Upper lobe of left lung (tissue), 6 donors: Measurements from ENCODE around the gene DOCK4. TPM values are rescaled to one million over a fixed set of nuclear protein-coding genes. Genes with fewer than 3 reads are reported as not detected.

Experiments used
- ATAC-seq, 2 donors: fragments of 200-7000 bp; cut with Tn5 transposase; one replicate each; pipeline ENCODE4 v1.9.1; 2022; ENCODE audit warnings: mild to moderate bottlenecking in 2 of 2, moderate library complexity in 2 of 2; ENCODE audit not compliant: low FRiP score in 2 of 2
- DNase-seq, 2 donors: peaks; one replicate each; pipeline ENCODE4 v3.0.0-alpha.2; 2019 to 2020
- H3K27ac ChIP-seq, 4 donors: fragments of 200-600 bp; sonication (generic); one replicate each; pipeline ENCODE4 v1.5.1; 2016 to 2019
- H3K27me3 ChIP-seq, 4 donors: fragments of 200-600 bp; sonication (generic); one replicate each; pipeline ENCODE4 v1.5.1; 2017 to 2019
- H3K36me3 ChIP-seq, 4 donors: fragments of 200-600 bp; sonication (generic); one replicate each; pipeline ENCODE4 v1.5.1; 2016 to 2019
- H3K4me1 ChIP-seq, 4 donors: fragments of 200-600 bp; sonication (generic); one replicate each; pipeline ENCODE4 v1.5.1; 2018 to 2019
- H3K4me3 ChIP-seq, 4 donors: fragments of 200-600 bp; sonication (generic); one replicate each; pipeline ENCODE4 v1.5.1; 2017 to 2019; ENCODE audit warnings: mild to moderate bottlenecking in 2 of 4, moderate library complexity in 1 of 4
- H3K9me3 ChIP-seq, 4 donors: fragments of 200-600 bp; sonication (generic); one replicate each; pipeline ENCODE4 v1.5.1; 2018 to 2019
- EP300 ChIP-seq, 4 donors: sonication (generic); formaldehyde crosslinking; IDR thresholded peaks; one replicate each; pipeline ENCODE4 v1.5.1; 2017; ENCODE audit warnings: antibody characterized with exemption in 4 of 4, control low read depth in 2 of 4
- POLR2A ChIP-seq, 4 donors: fragments of 450-650 bp; IDR thresholded peaks; one replicate each; pipeline ENCODE4 v1.5.1; 2016 to 2017; ENCODE audit warnings: antibody characterized with exemption in 4 of 4, mild to moderate bottlenecking in 2 of 4
- POLR2AphosphoS5 ChIP-seq, 2 donors: sonication (generic); formaldehyde crosslinking; IDR thresholded peaks; one replicate each; pipeline ENCODE4 v1.5.1; 2017; ENCODE audit warnings: antibody characterized with exemption in 2 of 2
- WGBS, 2 donors: methylation state at CpG; one replicate each; pipeline ENCODE4 v1.1.5; 2017 to 2018; 5-methylcytosine and 5-hydroxymethylcytosine counted together
- total RNA-seq, 6 donors: library from RNA; depleted of rRNA in 4 of 6; stranded (reverse); fragments of >200 nt in 4 of 6; gene quantifications; one replicate each; pipeline versions ENCODE4 v1.1.0 to v1.2.1, GENCODE V29; 2016 to 2021
- TF ChIP-seq, protein P1 (sequence below), 6 experiments: fragments of 450-650 bp in 4 of 6; fragments of 200-600 bp in 2 of 6; sonication (generic) in 2 of 6; IDR thresholded peaks; one replicate each; pipeline ENCODE4 v1.5.1; 2016 to 2019; ENCODE audit warnings: antibody characterized with exemption in 6 of 6
- donor health status: DM: no; HTN: no; CAD: no; lungs with moderate emphysema.
- donor health status: DM: no; HTN: yes; CAD: no; lungs with severe emphysema.

Gene DOCK4
- total RNA-seq, 6 donors from 2014 or later = 53.6 to 166 (median 100) TPM

- Histone ChIP-seq H3K9me3 (no peaks in the 10 kb centered on the region), H3K4me3 (no peak overlapping the region), H3K4me1 (peaks cover 0 to 5% (median 0%) of the 10 kb centered on the region in 4 donors), H3K36me3 (peaks cover 0 to 79% (median 16%) of the 10 kb centered on the region in 4 donors), H3K27ac (peak overlapping the region in 2 of 4 donors; percentile 24 to 53), H3K27me3 (no peaks in the 10 kb centered on the region)
- ATAC-seq (no peak), DNase-seq (no peak)
- TF ChIP-seq POLR2A (IDR thresholded peaks at IDR 0.05) (no peak), POLR2AphosphoS5 (IDR thresholded peaks at IDR 0.05) (no peak), EP300 (IDR thresholded peaks at IDR 0.05) (no peak)
- TF ChIP-seq, protein P1, sequence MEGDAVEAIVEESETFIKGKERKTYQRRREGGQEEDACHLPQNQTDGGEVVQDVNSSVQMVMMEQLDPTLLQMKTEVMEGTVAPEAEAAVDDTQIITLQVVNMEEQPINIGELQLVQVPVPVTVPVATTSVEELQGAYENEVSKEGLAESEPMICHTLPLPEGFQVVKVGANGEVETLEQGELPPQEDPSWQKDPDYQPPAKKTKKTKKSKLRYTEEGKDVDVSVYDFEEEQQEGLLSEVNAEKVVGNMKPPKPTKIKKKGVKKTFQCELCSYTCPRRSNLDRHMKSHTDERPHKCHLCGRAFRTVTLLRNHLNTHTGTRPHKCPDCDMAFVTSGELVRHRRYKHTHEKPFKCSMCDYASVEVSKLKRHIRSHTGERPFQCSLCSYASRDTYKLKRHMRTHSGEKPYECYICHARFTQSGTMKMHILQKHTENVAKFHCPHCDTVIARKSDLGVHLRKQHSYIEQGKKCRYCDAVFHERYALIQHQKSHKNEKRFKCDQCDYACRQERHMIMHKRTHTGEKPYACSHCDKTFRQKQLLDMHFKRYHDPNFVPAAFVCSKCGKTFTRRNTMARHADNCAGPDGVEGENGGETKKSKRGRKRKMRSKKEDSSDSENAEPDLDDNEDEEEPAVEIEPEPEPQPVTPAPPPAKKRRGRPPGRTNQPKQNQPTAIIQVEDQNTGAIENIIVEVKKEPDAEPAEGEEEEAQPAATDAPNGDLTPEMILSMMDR (IDR thresholded peaks at IDR 0.05) = no peak
- 77 to 86% methylated on average over 8 of the region's 8 CpGs for WGBS, 2 donors
Measured at GRCh38 chr7:111864291-111864976, 341.8 kb downstream of the DOCK4 start.

GRCh38 chr7:111863269-111863668 is 342.9 kb downstream of the DOCK4 start:
- H3K9me3 ChIP-seq = no peaks in the 10 kb centered on the region
- peaks cover 0 to 74% (median 16%) of the 10 kb centered on the region in 4 donors for H3K36me3 ChIP-seq
- no peak overlapping the region for H3K4me3 ChIP-seq
- DNase-seq (no peak), ATAC-seq (no peak)
- TF ChIP-seq POLR2A (IDR thresholded peaks at IDR 0.05) = no peak
- H3K4me1 ChIP-seq = peaks cover 0 to 5% (median 0%) of the 10 kb centered on the region in 4 donors
- no peaks in the 10 kb centered on the region for H3K27me3 ChIP-seq
- H3K27ac ChIP-seq = no peak overlapping the region
- 87 to 89% methylated on average over 7 of the region's 7 CpGs for WGBS, 2 donors

GRCh38 chr7:111860248-111860647 is 346.0 kb downstream of the DOCK4 start:
- Histone ChIP-seq H3K36me3 (peaks cover 0 to 61% (median 9%) of the 10 kb centered on the region in 4 donors), H3K9me3 (no peaks in the 10 kb centered on the region), H3K4me1 (no peaks in the 10 kb centered on the region), H3K4me3 (no peak overlapping the region), H3K27me3 (no peaks in the 10 kb centered on the region), H3K27ac (no peak overlapping the region)
- no peak for ATAC-seq
- WGBS, 2 donors = 77 to 84% methylated on average over 6 of the region's 6 CpGs
- no peak for DNase-seq
- TF ChIP-seq, protein P1 (IDR thresholded peaks at IDR 0.05) = no peak
- TF ChIP-seq EP300 (IDR thresholded peaks at IDR 0.05) = no peak
- TF ChIP-seq POLR2A (IDR thresholded peaks at IDR 0.05) = no peak
- TF ChIP-seq POLR2AphosphoS5 (IDR thresholded peaks at IDR 0.05) = no peak

DNA sequence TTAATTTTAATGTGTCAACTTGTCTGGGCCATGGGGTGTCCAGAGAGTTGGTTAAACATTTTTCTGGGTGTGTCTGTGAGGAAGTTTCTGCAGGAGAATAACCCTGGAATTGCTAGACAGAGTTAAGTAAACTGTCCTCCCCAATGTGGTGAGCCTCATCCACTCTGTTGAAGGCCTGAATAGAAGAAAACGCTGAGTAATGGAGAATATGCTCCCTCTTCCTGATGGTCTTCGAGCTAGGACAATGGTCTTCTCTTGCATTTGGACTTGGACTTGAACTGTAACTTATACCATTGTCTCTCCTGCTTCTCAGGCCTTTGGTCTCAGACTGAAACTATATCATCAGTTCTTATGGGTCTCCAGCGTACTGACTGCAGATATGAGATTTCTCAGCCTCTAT is 347.9 kb downstream of the DOCK4 start:
- Histone ChIP-seq H3K4me3 (no peak overlapping the region), H3K27ac (no peak overlapping the region), H3K27me3 (no peaks in the 10 kb centered on the region), H3K4me1 (no peaks in the 10 kb centered on the region), H3K9me3 (no peaks in the 10 kb centered on the region), H3K36me3 (peaks cover 0 to 61% (median 9%) of the 10 kb centered on the region in 4 donors)
- TF ChIP-seq, protein P1 (IDR thresholded peaks at IDR 0.05) = no peak
- TF ChIP-seq POLR2A (IDR thresholded peaks at IDR 0.05) = no peak
- no peak for TF ChIP-seq EP300 (IDR thresholded peaks at IDR 0.05)
- no peak for TF ChIP-seq POLR2AphosphoS5 (IDR thresholded peaks at IDR 0.05)
- no peak for ATAC-seq
- no peak for DNase-seq
- WGBS, 2 donors = 86 to 96% methylated on average over 3 of the region's 3 CpGs

DNA sequence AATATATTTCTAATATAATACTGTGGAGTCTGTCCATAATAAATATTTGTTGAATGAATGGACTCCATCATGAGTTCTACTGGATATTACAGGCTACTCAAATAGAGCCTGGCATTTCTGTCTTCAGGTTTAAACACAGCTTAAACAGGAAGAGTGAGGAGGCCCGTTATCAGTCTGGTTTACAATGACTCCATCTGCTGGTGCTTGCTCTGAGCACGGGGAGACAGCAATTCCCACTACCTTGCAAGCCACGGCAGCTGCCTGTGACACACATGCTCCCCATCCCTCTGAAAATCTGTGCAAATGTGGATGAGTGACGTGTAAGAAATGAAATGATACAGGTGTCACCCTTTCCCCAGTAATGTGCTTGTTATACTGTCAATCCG is 350.4 kb downstream of the DOCK4 start:
- no peak overlapping the region for H3K27ac ChIP-seq
- WGBS, 2 donors = 52 to 64% methylated on average over 5 of the region's 5 CpGs

More for the DNA sequence above, 350.4 kb downstream of the DOCK4 start:
- Histone ChIP-seq H3K27me3 (no peaks in the 10 kb centered on the region), H3K9me3 (no peaks in the 10 kb centered on the region), H3K4me3 (no peak overlapping the region), H3K36me3 (peaks cover 0 to 60% (median 7%) of the 10 kb centered on the region in 4 donors), H3K4me1 (no peaks in the 10 kb centered on the region)
- no peak for DNase-seq
- TF ChIP-seq EP300 (IDR thresholded peaks at IDR 0.05) (no peak), POLR2A (IDR thresholded peaks at IDR 0.05) (no peak), POLR2AphosphoS5 (IDR thresholded peaks at IDR 0.05) (no peak)
- TF ChIP-seq, protein P1 (IDR thresholded peaks at IDR 0.05) = no peak
- ATAC-seq = no peak
